GM12891 (cell line): Measurements from ENCODE around the gene MARK1.

Source experiments
- POLR2A ChIP-seq: IDR thresholded peaks from 2 replicates; pipeline ENCODE4 v1.6.1; 2011; ENCODE audit warnings: low read depth, low read length, control low read depth
- POLR2AphosphoS5 ChIP-seq: IDR thresholded peaks from 2 replicates; pipeline ENCODE4 v1.6.1; 2011; ENCODE audit warnings: low read depth, low read length, control low read depth
- POU2F2 ChIP-seq: IDR thresholded peaks from 2 replicates; pipeline ENCODE4 v1.6.1; 2011; ENCODE audit warnings: low read depth, mild to moderate bottlenecking, control low read depth, low read length, moderate library complexity
- SPI1 ChIP-seq: IDR thresholded peaks from 2 replicates; pipeline ENCODE4 v1.6.1; 2011; ENCODE audit warnings: low read depth, low read length, control low read depth
- TAF1 ChIP-seq: IDR thresholded peaks from 2 replicates; pipeline ENCODE4 v1.6.1; 2011; ENCODE audit warnings: low read depth, low read length, control low read depth

DNA sequence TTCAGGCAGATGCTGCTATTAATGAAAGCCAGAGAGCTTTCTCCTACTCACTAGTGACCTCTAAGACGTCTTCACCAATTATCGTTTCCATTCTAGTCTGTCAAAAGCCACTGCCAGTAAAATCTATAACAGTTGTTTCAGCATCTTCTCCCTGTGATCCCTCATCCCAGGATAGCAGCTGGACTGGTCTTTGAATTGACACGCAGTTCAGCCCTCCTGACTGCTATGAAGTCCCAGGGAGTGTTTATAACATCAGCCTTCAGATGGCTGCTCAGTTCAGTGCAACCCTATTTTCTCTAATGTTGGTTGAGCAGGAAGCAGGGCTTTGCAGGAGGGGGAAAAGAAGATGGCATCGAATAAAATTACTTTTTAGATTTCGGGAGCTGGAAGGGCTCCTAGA lies 23.6 kb upstream of the MARK1 start:
- no peak for TF ChIP-seq POLR2AphosphoS5
- no peak for TF ChIP-seq POLR2A
- no peak for TF ChIP-seq POU2F2
- no peak for TF ChIP-seq TAF1
- TF ChIP-seq SPI1: no peak
